IMR-90 (cell line): ENCODE measurements around the gene LPAR1. TPM values are rescaled to one million over a fixed set of nuclear protein-coding genes. Genes with fewer than 3 reads are reported as not detected.

Experiments used
- ATAC-seq: fragments of 200-7000 bp; cut with Tn5 transposase; 2 replicates; pipeline ENCODE4 v1.9.1; 2020; ENCODE audit warnings: low read depth, mild to moderate bottlenecking, moderate library complexity
- BruUV-seq: library from RNA; stranded (reverse); fragments of 400-500 nt; replicated peaks from 2 replicates; lab custom pipeline; 2021; lab: Mats Ljungman, UMichigan
- CTCF ChIA-PET: fragments of 300-600 bp; formaldehyde crosslinking; extraction: SDS; loops from one replicate; lab custom pipeline; 2021; ENCODE audit warnings: antibody characterized with exemption; lab: Yijun Ruan, JAX
- POLR2A ChIA-PET: fragments of 300-600 bp; sonication (Branson Sonifier 250); formaldehyde crosslinking; loops from one replicate; lab custom pipeline; 2022; ENCODE audit warnings: antibody characterized with exemption; ENCODE audit not compliant: unreplicated experiment; lab: Charles Lee
- DNase-seq: peaks from one replicate; pipeline ENCODE4 v3.0.0; 2013
- H2AFZ ChIP-seq: replicated peaks from 2 replicates; pipeline ENCODE3; 2013; ENCODE audit warnings: low read length, mild to moderate bottlenecking; ENCODE audit not compliant: poor library complexity
- H2AK5ac ChIP-seq: 2 replicates; pipeline ENCODE4 v1.6.1; 2013; ENCODE audit warnings: low read depth, low read length, inconsistent platforms
- H2AK9ac ChIP-seq: replicated peaks from 2 replicates; pipeline ENCODE3; 2013; ENCODE audit warnings: mild to moderate bottlenecking, low read depth, low read length, moderate library complexity; ENCODE audit not compliant: poor library complexity
- H2BK120ac ChIP-seq: 2 replicates; pipeline ENCODE4 v1.6.1; 2013; ENCODE audit warnings: low read depth, low read length, inconsistent platforms
- H2BK15ac ChIP-seq: 3 replicates; pipeline ENCODE4 v1.6.1; 2013; ENCODE audit warnings: low read depth, low read length, inconsistent platforms
- H2BK20ac ChIP-seq: 2 replicates; pipeline ENCODE4 v1.6.1; 2013; ENCODE audit warnings: low read depth, mild to moderate bottlenecking, inconsistent platforms, low read length, moderate library complexity
- H2BK5ac ChIP-seq: 2 replicates; pipeline ENCODE4 v1.6.1; 2013; ENCODE audit warnings: mild to moderate bottlenecking, low read depth, low read length, inconsistent platforms; ENCODE audit not compliant: poor library complexity, severe bottlenecking
- H3K14ac ChIP-seq: replicated peaks from 2 replicates; pipeline ENCODE4 v1.6.1; 2013; ENCODE audit warnings: low read depth, low read length, inconsistent platforms
- H3K18ac ChIP-seq: 2 replicates; pipeline ENCODE4 v1.6.1; 2013; ENCODE audit warnings: low read depth, low read length, control low read depth
- H3K23ac ChIP-seq: 2 replicates; pipeline ENCODE4 v1.6.1; 2013; ENCODE audit warnings: low read depth, low read length, inconsistent platforms
- H3K27ac ChIP-seq: 2 replicates; pipeline ENCODE4 v1.5.1; 2013; ENCODE audit warnings: mild to moderate bottlenecking, control low read depth, low read length; ENCODE audit not compliant: insufficient read depth
- H3K27me3 ChIP-seq: 2 replicates; pipeline ENCODE4 v1.6.1; 2013; ENCODE audit warnings: low read length; ENCODE audit not compliant: control insufficient read depth, insufficient read depth
- H3K36me3 ChIP-seq: 2 replicates; pipeline ENCODE4 v1.6.1; 2013; ENCODE audit warnings: low read length, mixed read lengths; ENCODE audit not compliant: control insufficient read depth, insufficient read depth
- H3K4ac ChIP-seq: 2 replicates; pipeline ENCODE4 v1.6.1; 2013; ENCODE audit warnings: low read depth, low read length, inconsistent platforms
- H3K4me1 ChIP-seq: 2 replicates; pipeline ENCODE4 v1.6.1; 2013; ENCODE audit warnings: low read length, mixed read lengths; ENCODE audit not compliant: control insufficient read depth, insufficient read depth
- H3K4me2 ChIP-seq: 2 replicates; pipeline ENCODE4 v1.6.1; 2013; ENCODE audit warnings: low read depth, mild to moderate bottlenecking, control low read depth, low read length, moderate library complexity
- H3K4me3 ChIP-seq: 2 replicates; pipeline ENCODE4 v1.5.1; 2013; ENCODE audit warnings: low read depth, mild to moderate bottlenecking, control low read depth, low read length, moderate library complexity; ENCODE audit not compliant: insufficient read depth
- H3K56ac ChIP-seq: 2 replicates; pipeline ENCODE4 v1.6.1; 2013; ENCODE audit warnings: low read length, inconsistent platforms; ENCODE audit not compliant: insufficient read depth; ENCODE audit errors: extremely low read depth
- H3K79me1 ChIP-seq, 2 experiments: 2 replicates each; pipeline ENCODE4 v1.6.1; 2013; ENCODE audit warnings: low read length in 2 of 2, inconsistent platforms in 1 of 2, low read depth in 1 of 2
- H3K9ac ChIP-seq: 2 replicates; pipeline ENCODE4 v1.6.1; 2013; ENCODE audit warnings: low read depth, low read length, control low read depth
- H3K9me1 ChIP-seq: 2 replicates; pipeline ENCODE4 v1.6.1; 2013; ENCODE audit warnings: low read length, inconsistent platforms; ENCODE audit not compliant: insufficient read depth
- H3K9me3 ChIP-seq: 2 replicates; pipeline ENCODE4 v1.6.1; 2013; ENCODE audit warnings: low read length; ENCODE audit not compliant: control insufficient read depth, insufficient read depth
- H4K20me1 ChIP-seq: 2 replicates; pipeline ENCODE4 v1.6.1; 2013; ENCODE audit warnings: low read length, inconsistent platforms; ENCODE audit not compliant: insufficient read depth
- H4K5ac ChIP-seq: 2 replicates; pipeline ENCODE4 v1.6.1; 2013; ENCODE audit warnings: mild to moderate bottlenecking, low read depth, low read length, control low read depth
- H4K8ac ChIP-seq, 2 experiments: 2 replicates each; pipeline ENCODE4 v1.6.1; 2013; ENCODE audit warnings: low read depth in 2 of 2, low read length in 2 of 2, control low read depth in 1 of 2, inconsistent platforms in 1 of 2
- H4K91ac ChIP-seq: 2 replicates; pipeline ENCODE4 v1.6.1; 2013; ENCODE audit warnings: low read depth, low read length, inconsistent platforms; ENCODE audit not compliant: insufficient read depth
- BHLHE40 ChIP-seq: fragments of 150-350 bp; IDR thresholded peaks from 2 replicates; pipeline ENCODE4 v1.6.1; 2016; ENCODE audit warnings: mild to moderate bottlenecking, low read depth, low read length
- CHD1 ChIP-seq: IDR thresholded peaks from 2 replicates; pipeline ENCODE4 v1.6.1; 2012; ENCODE audit warnings: low read depth, low read length, improper control_type of control experiment
- ELK1 ChIP-seq: fragments of 150-350 bp; IDR thresholded peaks from 2 replicates; pipeline ENCODE4 v1.6.1; 2016; ENCODE audit warnings: low read depth, mild to moderate bottlenecking, low read length, moderate library complexity, borderline replicate concordance
- FOS ChIP-seq: fragments of 150-350 bp; IDR thresholded peaks from 2 replicates; pipeline ENCODE4 v1.6.1; 2016; ENCODE audit warnings: low read depth, low read length
- MAFK ChIP-seq: IDR thresholded peaks from 2 replicates; pipeline ENCODE4 v1.6.1; 2012; ENCODE audit warnings: low read depth, low read length, improper control_type of control experiment
- MXI1 ChIP-seq: IDR thresholded peaks from 2 replicates; pipeline ENCODE4 v1.6.1; 2012; ENCODE audit warnings: low read depth, mild to moderate bottlenecking, low read length, moderate library complexity, borderline replicate concordance
- NFE2L2 ChIP-seq: fragments of 150-350 bp; IDR thresholded peaks from 2 replicates; pipeline ENCODE4 v1.6.1; 2016; ENCODE audit warnings: low read depth, mild to moderate bottlenecking, low read length
- POLR2A ChIP-seq: IDR thresholded peaks from 2 replicates; pipeline ENCODE4 v1.6.1; 2012; ENCODE audit warnings: mild to moderate bottlenecking, low read depth, low read length
- RCOR1 ChIP-seq: IDR thresholded peaks from 2 replicates; pipeline ENCODE4 v1.6.1; 2012; ENCODE audit warnings: mild to moderate bottlenecking, low read length, improper control_type of control experiment; ENCODE audit not compliant: insufficient replicate concordance
- RFX5 ChIP-seq: IDR thresholded peaks from 2 replicates; pipeline ENCODE4 v1.8.0; 2012; ENCODE audit warnings: low read depth, mild to moderate bottlenecking, low read length, moderate library complexity
- WGBS, 2 experiments: methylation state at CpG; one replicate each; pipeline versions ENCODE4 v1.1.5 to v1.1.7; 2013; ENCODE audit warnings: missing lambda C conversion rate in 2 of 2; ENCODE audit not compliant: insufficient read length in 1 of 2; ENCODE audit errors: extremely low coverage in 2 of 2; 5-methylcytosine and 5-hydroxymethylcytosine counted together
- dilution Hi-C: fragments of 300-500 bp; cut with HindIII; formaldehyde crosslinking; loops from one replicate; pipeline ENCODE4 v1.14.3; 2018; ENCODE audit warnings: low sequenced_read_pairs; ENCODE audit not compliant: unreplicated experiment
- in situ Hi-C: fragments of 300-500 bp; cut with MboI; formaldehyde crosslinking; loops from 3 replicates; pipeline ENCODE4 v1.14.3; 2019; ENCODE audit warnings: low sequenced_read_pairs, inconsistent platforms, mixed read lengths
- intact Hi-C: fragments of 100-400 bp; cut with micrococcal nuclease; formaldehyde crosslinking; loops from 2 replicates; pipeline ENCODE4 v1.10.0; 2022
- polyA plus RNA-seq, 3 experiments: library from polyadenylated mRNA; depleted of rRNA; stranded (reverse); fragments of >200 nt; gene quantifications; 2 replicates each; pipeline ENCODE4 v1.2.3, GENCODE V29; 2012; ENCODE audit warnings: low replicate concordance in 1 of 3
- total RNA-seq: library from RNA; depleted of rRNA; stranded (reverse); fragments of >200 nt; gene quantifications from 2 replicates; pipeline ENCODE4 v1.2.3, GENCODE V29; 2012
- TF ChIP-seq, protein P1 (sequence below): fragments of 150-350 bp; IDR thresholded peaks from 2 replicates; pipeline ENCODE4 v1.6.1; 2017; ENCODE audit warnings: mild to moderate bottlenecking, antibody characterized with exemption, low read length, low read depth

Gene LPAR1
- total and polyA plus RNA-seq, 2 of the 4 experiments (the other 2 are of a cell fraction) = 171 to 315 TPM

- intact Hi-C loops = loop anchor here (10.0 kb wide), 1 partner anchor 148 kb away; the partner anchor contains the start of gene LPAR1
- BruUV-seq = no TSS peak
- no peak overlapping the region for H3K23ac ChIP-seq
- H2BK120ac ChIP-seq = peak overlapping the region; percentile 77
- H2BK15ac ChIP-seq = no peak overlapping the region; the same call in 2 of the 3 replicates
- peak overlapping the region; percentile 67; the same call in 1 of the 2 replicates for H3K4ac ChIP-seq
- peaks cover 20 to 51% of the 10 kb centered on the region in 2 experiments for H3K79me1 ChIP-seq
- peak overlapping the region; percentile 74; the same call in 1 of the 2 replicates for H2BK20ac ChIP-seq
- H3K4me1 ChIP-seq = peaks cover 4% of the 10 kb centered on the region; the same call in 1 of the 2 replicates
- H3K27me3 ChIP-seq = no peaks in the 10 kb centered on the region
- H2AFZ ChIP-seq = no peak overlapping the region
- H3K4me3 ChIP-seq = no peak overlapping the region
- WGBS, 2 experiments = no CpG with 5 or more reads among the region's 3 CpGs
- DNase-seq = no peak
- no peaks in the 10 kb centered on the region for H3K9me3 ChIP-seq
- peaks cover 3% of the 10 kb centered on the region; the same call in 1 of the 2 replicates for H4K20me1 ChIP-seq
- no peak overlapping the region for H4K5ac ChIP-seq
- H3K27ac ChIP-seq = no peak overlapping the region
- in situ Hi-C loops = no loop called here
- peaks cover 8% of the 10 kb centered on the region; the same call in 1 of the 2 replicates for H3K9me1 ChIP-seq
- ATAC-seq = no peak
- TF ChIP-seq NFE2L2 (no peak), CHD1 (no peak), RFX5 (no peak), MXI1 (no peak), FOS (no peak), BHLHE40 (no peak), RCOR1 (no peak), POLR2A (no peak), MAFK (no peak), ELK1 (no peak)
- TF ChIP-seq, protein P1, sequence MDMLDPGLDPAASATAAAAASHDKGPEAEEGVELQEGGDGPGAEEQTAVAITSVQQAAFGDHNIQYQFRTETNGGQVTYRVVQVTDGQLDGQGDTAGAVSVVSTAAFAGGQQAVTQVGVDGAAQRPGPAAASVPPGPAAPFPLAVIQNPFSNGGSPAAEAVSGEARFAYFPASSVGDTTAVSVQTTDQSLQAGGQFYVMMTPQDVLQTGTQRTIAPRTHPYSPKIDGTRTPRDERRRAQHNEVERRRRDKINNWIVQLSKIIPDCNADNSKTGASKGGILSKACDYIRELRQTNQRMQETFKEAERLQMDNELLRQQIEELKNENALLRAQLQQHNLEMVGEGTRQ = no peak
- H3K9ac ChIP-seq = peak overlapping the region; percentile 33; the same call in 1 of the 2 replicates
- peak overlapping the region; percentile 81; the same call in 1 of the 2 replicates for H2AK5ac ChIP-seq
- no peak overlapping the region for H3K14ac ChIP-seq
- ChIA-PET CTCF (no interaction called here), POLR2A (interaction anchor here (0.6 kb wide), 1 partner anchor 139 kb away, joined by 3 read pairs; no protein-coding TSS in a partner anchor)
- peak overlapping the region; percentile 95 for H2BK5ac ChIP-seq
- peak overlapping the region in 1 of 2 experiments; percentile 82; a peak in 2 of 4 replicates for H4K8ac ChIP-seq
- H3K56ac ChIP-seq = no peak overlapping the region
- dilution Hi-C loops = no loop called here
- H3K36me3 ChIP-seq = peaks cover 1% of the 10 kb centered on the region; the same call in 1 of the 2 replicates
- H3K18ac ChIP-seq = peak overlapping the region; percentile 42; the same call in 1 of the 2 replicates
- H2AK9ac ChIP-seq = no peak overlapping the region
- H4K91ac ChIP-seq = peak overlapping the region; percentile 76
- H3K4me2 ChIP-seq = peak overlapping the region; percentile 61; the same call in 1 of the 2 replicates
Measured at GRCh38 chr9:110887276-110887675, 151.0 kb downstream of the LPAR1 start.
